Medulla oblongata (tissue), 1 donor: Measurements from ENCODE around the gene SULT1A4.
"Not testable (repeated sequence)": the region's sequence is repeated elsewhere in the genome, so short reads cannot be mapped to it uniquely, and the experiment has no call there.

Experiments
- DNase-seq: peaks from one replicate; pipeline ENCODE4 v3.0.0-alpha.2; 2015; ENCODE audit errors: extremely low spot score

The SULT1A4 gene

DNA sequence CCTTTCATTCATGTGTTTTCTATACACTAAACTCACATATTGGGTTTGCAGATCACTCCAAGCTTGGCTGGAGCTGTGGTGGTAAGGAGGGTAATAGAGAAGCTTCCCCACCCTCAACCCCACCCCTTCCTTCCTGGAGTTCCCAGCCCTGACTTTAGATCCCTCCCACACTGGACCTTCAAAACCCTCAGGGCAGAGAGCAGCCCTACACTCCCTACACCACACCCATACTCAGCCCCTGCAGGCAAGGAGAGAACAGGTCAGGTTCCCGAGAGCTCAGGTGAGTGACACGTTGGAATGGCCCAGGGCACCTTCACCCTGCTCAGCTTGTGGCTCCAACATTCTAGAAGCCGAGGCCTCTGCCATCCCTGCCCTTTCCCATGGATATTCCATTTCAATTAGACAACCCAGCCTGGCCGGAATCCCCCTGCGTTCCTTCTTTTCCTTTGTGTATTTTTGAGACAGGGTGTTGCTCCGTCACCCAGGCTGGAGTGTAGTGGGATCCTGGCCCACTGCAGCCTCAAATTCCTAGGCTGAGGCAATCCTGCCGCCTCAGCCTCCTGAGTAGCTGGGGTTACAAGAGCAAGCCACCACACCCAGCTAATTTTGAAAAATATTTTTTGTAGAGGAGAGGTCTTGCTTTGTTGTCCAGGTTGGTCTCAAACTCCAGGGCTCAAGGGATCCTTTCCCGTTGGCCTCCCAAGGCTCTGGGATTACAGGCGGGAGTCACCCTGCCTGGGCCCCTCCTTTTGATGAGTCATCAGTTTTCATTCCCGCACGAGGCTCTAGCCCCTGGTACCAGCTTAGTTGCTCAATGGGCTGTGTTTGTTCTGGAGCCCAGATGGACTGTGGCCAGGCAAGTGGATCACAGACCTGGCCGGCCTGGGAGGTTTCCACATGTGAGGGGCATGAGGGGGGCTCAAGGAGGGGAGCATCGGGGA lies at the start of gene SULT1A4:
SULT1A4 (plus strand) TSS at position 208 of the 941 bp plus-strand sequence. CDS start 1,473 bp downstream, outside the sequence.
- not testable (repeated sequence) for DNase-seq

- DNase-seq, result not testable (repeated sequence)
Observed at GRCh38 chr16:29423587-29423986, 36.1 kb upstream of the SULT1A4 start.

- DNase-seq, result not testable (repeated sequence)
Observed at GRCh38 chr16:29425390-29425789, 34.3 kb upstream of the SULT1A4 start.

DNA sequence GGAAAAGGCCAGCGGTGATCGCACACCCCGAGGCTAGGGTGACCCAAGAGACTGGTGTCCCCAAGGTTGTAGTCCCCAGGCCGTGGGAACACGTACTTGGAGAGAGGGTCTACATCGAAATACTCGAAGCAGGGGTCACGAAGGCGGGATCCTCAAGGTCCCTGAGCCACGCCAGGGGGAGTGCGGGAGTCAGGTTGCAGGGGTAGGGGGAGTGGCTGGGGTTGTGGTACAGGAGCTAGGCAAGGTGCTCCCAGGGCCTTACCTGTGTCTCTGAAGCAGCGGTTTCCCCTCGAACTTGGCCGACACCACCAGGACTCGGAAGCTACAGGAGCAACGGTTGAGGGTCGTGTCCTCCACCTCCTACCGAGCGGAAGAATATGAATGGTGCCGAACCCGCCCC lies 6.0 kb upstream of the SULT1A4 start:
- not testable (repeated sequence) for DNase-seq

GRCh38 chr16:29454269-29454668 lies 5.4 kb upstream of the SULT1A4 start, which contains the start of the genes BOLA2 and SLX1B:
TSS of gene BOLA2 (minus strand) at chr16:29454351. CDS start at chr16:29454253, 98 bp downstream.
TSS of gene SLX1B (plus strand) at chr16:29454533.
- not testable (repeated sequence) for DNase-seq

DNA sequence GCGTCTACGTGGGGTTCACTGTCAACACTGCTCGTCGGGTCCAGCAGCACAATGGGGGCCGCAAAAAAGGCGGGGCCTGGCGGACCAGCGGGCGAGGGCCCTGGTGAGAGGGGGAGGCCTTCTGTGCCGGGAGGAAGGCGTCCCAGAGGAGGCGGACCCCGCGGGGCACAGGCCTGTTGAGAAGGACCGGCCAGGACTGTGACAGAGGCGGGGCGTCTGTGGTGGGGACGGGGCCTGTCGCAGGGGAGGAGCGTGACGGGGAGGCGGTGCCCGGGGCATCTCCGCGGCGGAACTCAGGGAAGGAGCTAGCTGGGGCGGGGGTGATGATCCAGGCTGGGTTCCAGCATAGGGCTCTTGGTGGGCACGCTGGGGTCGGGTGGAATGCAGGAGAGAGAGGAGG lies 4.9 kb upstream of the SULT1A4 start:
- DNase-seq, result not testable (repeated sequence)

- DNase-seq, result not testable (repeated sequence)
Observed at GRCh38 chr16:29457660-29458059, 2.1 kb upstream of the SULT1A4 start.

- DNase-seq, result not testable (repeated sequence)
Observed at GRCh38 chr16:29460647-29461030, 926 bp downstream of the SULT1A4 start.

DNA sequence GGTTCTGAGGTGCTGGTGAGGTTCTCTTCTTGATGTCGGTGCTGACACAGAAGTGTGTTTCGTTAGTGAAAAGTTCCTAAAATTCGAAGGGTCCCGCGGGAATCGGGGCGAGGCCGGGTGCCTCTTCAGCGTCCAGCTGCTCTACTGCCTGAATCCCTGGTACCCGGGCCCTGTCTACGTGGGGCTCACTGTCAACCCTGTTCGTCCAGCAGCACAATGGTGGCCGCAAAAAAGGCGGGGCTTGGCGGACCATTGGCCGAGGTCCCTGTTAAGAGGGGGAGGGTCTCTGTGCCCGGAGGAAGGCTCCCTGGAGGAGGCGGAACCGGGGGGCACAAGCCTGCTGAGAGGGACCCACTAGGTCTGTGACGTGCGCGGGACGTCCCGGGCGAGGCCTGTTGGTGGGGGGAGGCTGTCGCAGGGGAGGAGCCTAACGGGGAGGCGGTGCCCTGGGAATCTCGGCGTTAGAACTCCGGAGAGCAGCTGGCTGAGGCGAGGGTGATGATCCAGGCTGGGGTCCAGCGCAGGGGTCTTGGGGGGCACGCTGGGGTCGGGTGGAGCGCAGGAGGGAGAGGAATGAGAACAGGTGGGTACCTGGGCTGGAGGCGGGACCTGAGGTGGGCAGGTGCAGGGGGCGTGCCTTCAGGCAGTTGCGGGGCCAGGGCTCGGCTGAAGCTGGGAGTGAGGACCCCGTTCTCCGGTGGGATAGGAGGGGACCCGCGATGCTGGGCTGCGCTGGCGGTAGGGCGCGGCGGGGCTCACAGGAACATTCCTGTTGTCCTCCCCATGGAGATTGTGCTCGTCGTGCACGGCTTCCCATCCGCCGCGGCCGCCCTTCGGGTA lies 6.5 kb downstream of the SULT1A4 start:
- DNase-seq, result not testable (repeated sequence)

DNA sequence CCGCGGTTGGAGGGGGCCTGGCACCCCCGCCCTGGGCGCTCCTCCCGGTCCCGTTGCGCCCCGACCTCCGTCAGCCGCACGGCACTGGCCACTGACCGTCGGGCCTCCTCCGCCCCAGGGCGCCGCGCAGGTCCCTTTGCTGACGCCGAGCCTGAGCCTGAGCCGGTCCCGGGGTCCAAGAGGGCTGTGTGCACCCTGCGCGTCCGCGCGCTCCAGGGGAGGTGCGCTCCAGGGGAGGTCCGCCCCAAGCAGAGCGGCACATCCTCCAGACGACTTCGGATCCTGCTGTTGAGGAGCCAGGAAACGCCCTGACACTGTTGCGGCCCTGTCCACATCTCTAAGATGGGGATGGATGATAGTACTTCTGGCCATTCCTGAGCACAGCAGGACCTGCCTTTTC lies 7.2 kb downstream of the SULT1A4 start:
- DNase-seq, result not testable (repeated sequence)

- DNase-seq, result not testable (repeated sequence)
Observed at GRCh38 chr16:29467654-29468366, 8.1 kb downstream of the SULT1A4 start.

- DNase-seq, result not testable (repeated sequence)
Observed at GRCh38 chr16:29469660-29470059, 9.9 kb downstream of the SULT1A4 start.

GRCh38 chr16:29472065-29472464 lies 12.4 kb downstream of the SULT1A4 start:
- DNase-seq, result not testable (repeated sequence)

DNA sequence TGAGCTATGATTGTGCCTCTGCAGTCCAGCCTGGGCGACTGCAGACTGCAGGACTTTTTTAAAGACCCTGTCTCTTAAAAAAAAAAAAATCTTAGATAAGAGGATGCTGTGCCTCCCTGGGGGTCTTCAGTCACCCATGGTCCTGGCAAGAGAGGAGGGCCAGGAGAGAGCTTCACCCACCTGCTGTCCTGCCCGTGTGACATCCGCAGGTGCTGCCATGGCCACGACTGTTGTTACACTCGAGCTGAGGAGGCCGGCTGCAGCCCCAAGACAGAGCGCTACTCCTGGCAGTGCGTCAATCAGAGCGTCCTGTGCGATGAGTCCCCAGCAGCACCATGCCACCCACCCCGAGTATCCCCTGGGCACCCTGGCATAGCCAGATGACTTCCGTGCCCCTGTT lies 22.6 kb downstream of the SULT1A4 start:
- not testable (repeated sequence) for DNase-seq

GRCh38 chr16:29506308-29506707 lies 46.6 kb downstream of the SULT1A4 start, which contains the start of gene NPIPB12:
TSS of gene NPIPB12 (minus strand) at chr16:29506408.
- not testable (repeated sequence) for DNase-seq
